Lower lobe of right lung (tissue), 2 donors: ENCODE measurements around the gene CLCN2. TPM values are rescaled to one million over a fixed set of nuclear protein-coding genes. Genes with fewer than 3 reads are reported as not detected.

ENCODE experiments used
- ATAC-seq, 2 donors: fragments of 200-7000 bp; cut with Tn5 transposase; one replicate each; pipeline ENCODE4 v1.9.1; 2020 to 2022; ENCODE audit warnings: mild to moderate bottlenecking in 2 of 2, moderate library complexity in 2 of 2
- DNase-seq: peaks from one replicate; pipeline ENCODE4 v3.0.0-alpha.2; 2020
- H3K27ac ChIP-seq: fragments of 200-600 bp; one replicate; pipeline ENCODE4 v1.8.0; 2022
- H3K27me3 ChIP-seq: fragments of 200-600 bp; one replicate; pipeline ENCODE4 v1.8.0; 2022; ENCODE audit warnings: low read depth
- H3K36me3 ChIP-seq: fragments of 200-600 bp; one replicate; pipeline ENCODE4 v1.8.0; 2022; ENCODE audit warnings: mild to moderate bottlenecking
- H3K4me1 ChIP-seq: fragments of 200-600 bp; one replicate; pipeline ENCODE4 v1.8.0; 2022
- H3K4me3 ChIP-seq: fragments of 200-600 bp; one replicate; pipeline ENCODE4 v1.8.0; 2022; ENCODE audit warnings: mild to moderate bottlenecking
- H3K9me3 ChIP-seq: fragments of 200-600 bp; one replicate; pipeline ENCODE4 v1.8.0; 2022
- CTCF ChIP-seq: fragments of 200-600 bp; IDR thresholded peaks from one replicate; pipeline ENCODE4 v1.8.0; 2022; ENCODE audit warnings: antibody characterized with exemption, mild to moderate bottlenecking
- intact Hi-C: fragments of 100-400 bp; cut with DNase I; formaldehyde crosslinking; loops from one replicate; pipeline ENCODE4 v1.11.0; 2022
- total RNA-seq: library from RNA; stranded (reverse); fragmentation: NEBNext Ultra II Directional; extraction: Animal tissue kit (Norgen Biotek cat#: 25700); gene quantifications from one replicate; pipeline ENCODE4 v1.2.1, GENCODE V29; 2021
- donor health status: DM: no; HTN: yes; CAD: no; lungs with severe emphysema.

CLCN2 gene
- total RNA-seq, 1 donor from 2014 or later: 4.4 TPM

- Histone ChIP-seq H3K27me3 (peaks cover 32% of the 10 kb centered on the region), H3K4me1 (peaks cover 15% of the 10 kb centered on the region), H3K9me3 (no peaks in the 10 kb centered on the region), H3K4me3 (no peak overlapping the region), H3K27ac (no peak overlapping the region), H3K36me3 (no peaks in the 10 kb centered on the region)
- TF ChIP-seq CTCF: no peak
- ATAC-seq (no peak), DNase-seq (no peak)
- intact Hi-C loops: no loop called here
These were observed 21.8 kb upstream of the CLCN2 start for GRCh38 chr3:184383033-184383740.

DNA sequence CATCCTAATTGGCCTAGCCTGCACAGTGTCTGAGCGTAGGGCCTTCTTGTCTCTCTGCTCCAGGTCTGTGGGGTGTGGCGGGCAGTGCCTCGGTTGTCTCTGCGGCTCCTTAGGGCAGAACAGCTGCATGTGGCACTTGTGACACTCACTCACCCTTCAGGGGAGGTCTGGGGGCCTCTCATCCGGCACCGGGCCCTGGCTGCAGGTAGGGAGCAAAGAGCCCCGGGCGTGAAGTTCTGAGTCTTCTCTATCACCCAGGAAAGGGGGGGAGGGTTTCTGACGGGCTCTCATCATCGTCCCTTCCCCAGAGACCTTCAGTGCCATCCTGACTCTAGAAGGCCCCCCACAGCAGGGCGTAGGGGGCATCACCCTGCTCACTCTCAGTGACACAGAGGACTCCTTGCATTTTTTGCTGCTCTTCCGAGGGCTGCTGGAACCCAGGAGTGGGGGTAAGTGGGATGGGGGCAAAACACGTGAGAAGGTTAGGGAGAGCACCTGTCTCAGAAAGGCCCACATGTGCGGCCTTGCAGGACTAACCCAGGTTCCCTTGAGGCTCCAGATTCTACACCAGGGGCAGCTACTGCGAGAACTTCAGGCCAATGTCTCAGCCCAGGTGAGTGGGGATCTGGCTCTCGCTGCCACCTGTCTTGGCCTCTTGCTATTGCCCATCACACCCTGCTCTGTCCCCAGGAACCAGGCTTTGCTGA lies 21.1 kb upstream of the CLCN2 start:
- Histone ChIP-seq H3K4me1 (peaks cover 20% of the 10 kb centered on the region), H3K36me3 (no peaks in the 10 kb centered on the region), H3K27me3 (peaks cover 35% of the 10 kb centered on the region), H3K27ac (no peak overlapping the region), H3K9me3 (no peaks in the 10 kb centered on the region), H3K4me3 (no peak overlapping the region)
- no peak for TF ChIP-seq CTCF
- DNase-seq: no peak
- no peak for ATAC-seq
- intact Hi-C loops: no loop called here

- peaks cover 32% of the 10 kb centered on the region for H3K27me3 ChIP-seq
- H3K27ac ChIP-seq: peak overlapping the region; percentile 0
- intact Hi-C loops: no loop called here
These were observed 20.1 kb upstream of the CLCN2 start for GRCh38 chr3:184381261-184382224.

GRCh38 chr3:184380627-184381260 lies 19.3 kb upstream of the CLCN2 start:
- Histone ChIP-seq H3K4me3 (peak overlapping the region; percentile 53), H3K36me3 (no peaks in the 10 kb centered on the region), H3K27me3 (peaks cover 28% of the 10 kb centered on the region), H3K27ac (peak overlapping the region; percentile 0), H3K9me3 (no peaks in the 10 kb centered on the region), H3K4me1 (peaks cover 20% of the 10 kb centered on the region)
- no peak for TF ChIP-seq CTCF
- DNase-seq: no peak
- intact Hi-C loops: no loop called here
- ATAC-seq: peak; percentile 9 to 25

More at GRCh38 chr3:184381261-184382224, 20.1 kb upstream of the CLCN2 start:
- H3K9me3 ChIP-seq: no peaks in the 10 kb centered on the region
- no peak for TF ChIP-seq CTCF
- H3K36me3 ChIP-seq: no peaks in the 10 kb centered on the region
- peaks cover 20% of the 10 kb centered on the region for H3K4me1 ChIP-seq
- peak overlapping the region; percentile 53 for H3K4me3 ChIP-seq
- DNase-seq (no peak), ATAC-seq (peak; percentile 22 to 39)

DNA sequence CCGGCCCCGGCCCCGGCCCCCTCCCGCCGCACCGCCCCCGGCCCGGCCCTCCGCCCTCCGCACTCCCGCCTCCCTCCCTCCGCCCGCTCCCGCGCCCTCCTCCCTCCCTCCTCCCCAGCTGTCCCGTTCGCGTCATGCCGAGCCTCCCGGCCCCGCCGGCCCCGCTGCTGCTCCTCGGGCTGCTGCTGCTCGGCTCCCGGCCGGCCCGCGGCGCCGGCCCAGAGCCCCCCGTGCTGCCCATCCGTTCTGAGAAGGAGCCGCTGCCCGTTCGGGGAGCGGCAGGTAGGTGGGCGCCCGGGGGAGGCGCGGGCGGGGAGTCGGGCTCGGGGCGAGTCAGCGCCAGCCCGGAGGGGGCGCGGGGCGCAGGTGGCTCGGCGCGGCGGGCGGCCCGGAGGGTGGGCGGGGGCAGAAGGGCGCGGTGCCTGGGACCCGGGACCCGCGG lies 18.8 kb upstream of the CLCN2 start:
- peak; percentile 48 to 56 for ATAC-seq
- Histone ChIP-seq H3K4me3 (peak overlapping the region; percentile 53), H3K27ac (no peak overlapping the region), H3K36me3 (no peaks in the 10 kb centered on the region), H3K27me3 (peaks cover 28% of the 10 kb centered on the region), H3K9me3 (no peaks in the 10 kb centered on the region), H3K4me1 (peaks cover 20% of the 10 kb centered on the region)
- TF ChIP-seq CTCF: no peak
- intact Hi-C loops: no loop called here
- DNase-seq: peak; percentile 66
